Right atrium auricular region (tissue), 2 donors: ENCODE data around the gene C19orf67. TPM values are rescaled to one million over a fixed set of nuclear protein-coding genes. Genes with fewer than 3 reads are reported as not detected.

Source experiments
- DNase-seq: peaks from one replicate; pipeline ENCODE4 v3.0.0-alpha.2; 2019; ENCODE audit warnings: low spot score
- H3K27ac ChIP-seq, 2 donors: fragments of 200-600 bp; sonication (generic); 1 replicate in 1 of 2; 2 replicates in 1 of 2; pipeline ENCODE4 v1.5.1; 2016 to 2019
- H3K27me3 ChIP-seq, 2 donors: fragments of 200-600 bp; sonication (generic); one replicate each; pipeline versions ENCODE4 v1.5.1 to v1.6.0; 2017 to 2019
- H3K36me3 ChIP-seq: fragments of 200-600 bp; sonication (generic); one replicate; pipeline ENCODE4 v1.5.1; 2016
- H3K4me1 ChIP-seq, 2 donors: fragments of 200-600 bp; sonication (generic); one replicate each; pipeline versions ENCODE4 v1.5.1 to v1.6.0; 2017 to 2019
- H3K4me3 ChIP-seq, 2 donors: fragments of 200-600 bp; sonication (generic); 1 replicate in 1 of 2; 2 replicates in 1 of 2; pipeline ENCODE4 v1.5.1; 2017 to 2019; ENCODE audit warnings: mild to moderate bottlenecking in 1 of 2, moderate library complexity in 1 of 2
- H3K9me3 ChIP-seq, 2 donors: fragments of 200-600 bp; sonication (generic); one replicate each; pipeline ENCODE4 v1.5.1; 2019
- CTCF ChIP-seq, 2 donors: fragments of 200-600 bp; sonication (generic); IDR thresholded peaks; one replicate each; pipeline ENCODE4 v1.5.1; 2019; ENCODE audit warnings: antibody characterized with exemption in 2 of 2
- total RNA-seq, 2 donors: library from RNA; depleted of rRNA; stranded (reverse); fragments of >200 nt; gene quantifications; one replicate each; pipeline ENCODE4 v1.1.0, GENCODE V29; 2016

Gene C19orf67
- total RNA-seq, 2 donors from 2014 or later = not detected

- no peaks in the 10 kb centered on the region for H3K9me3 ChIP-seq
- peak overlapping the region in 1 of 2 donors; percentile 35 for H3K4me3 ChIP-seq
- peak overlapping the region; percentile 92 to 96 for H3K27ac ChIP-seq
- no peak for DNase-seq
- TF ChIP-seq CTCF (IDR thresholded peaks at IDR 0.05) = no peak
- peaks cover 4% of the 10 kb centered on the region for H3K36me3 ChIP-seq
- peaks cover 0 to 74% of the 10 kb centered on the region in 2 donors for H3K4me1 ChIP-seq
- no peaks in the 10 kb centered on the region for H3K27me3 ChIP-seq
These were observed 28.3 kb upstream of the C19orf67 start for GRCh38 chr19:14113762-14114414.

GRCh38 chr19:14112809-14113385 lies 27.3 kb upstream of the C19orf67 start:
- H3K36me3 ChIP-seq = peaks cover 4% of the 10 kb centered on the region
- H3K9me3 ChIP-seq = no peaks in the 10 kb centered on the region
- H3K27ac ChIP-seq = peak overlapping the region; percentile 92 to 96
- H3K4me1 ChIP-seq = peaks cover 0 to 73% of the 10 kb centered on the region in 2 donors
- DNase-seq = peak; percentile 64
- no peak for TF ChIP-seq CTCF (IDR thresholded peaks at IDR 0.05)
- H3K27me3 ChIP-seq = no peaks in the 10 kb centered on the region
- peak overlapping the region; percentile 15 to 35 for H3K4me3 ChIP-seq

GRCh38 chr19:14112051-14112808 lies 26.6 kb upstream of the C19orf67 start:
- H3K27ac ChIP-seq = peak overlapping the region; percentile 92 to 96
- no peaks in the 10 kb centered on the region for H3K27me3 ChIP-seq
- no peak for TF ChIP-seq CTCF (IDR thresholded peaks at IDR 0.05)
- no peaks in the 10 kb centered on the region for H3K9me3 ChIP-seq
- H3K4me1 ChIP-seq = peaks cover 0 to 80% of the 10 kb centered on the region in 2 donors
- H3K36me3 ChIP-seq = peaks cover 4% of the 10 kb centered on the region
- DNase-seq = peak; percentile 67
- H3K4me3 ChIP-seq = peak overlapping the region; percentile 15 to 35

GRCh38 chr19:14111486-14111885 lies 25.9 kb upstream of the C19orf67 start:
- H3K9me3 ChIP-seq = no peaks in the 10 kb centered on the region
- H3K4me3 ChIP-seq = no peak overlapping the region
- H3K27me3 ChIP-seq = no peaks in the 10 kb centered on the region
- TF ChIP-seq CTCF (IDR thresholded peaks at IDR 0.05) = no peak
- H3K27ac ChIP-seq = peak overlapping the region; percentile 92 to 96
- DNase-seq = no peak
- peaks cover 4% of the 10 kb centered on the region for H3K36me3 ChIP-seq
- peaks cover 0 to 79% of the 10 kb centered on the region in 2 donors for H3K4me1 ChIP-seq

- Histone ChIP-seq H3K27me3 (no peaks in the 10 kb centered on the region), H3K36me3 (peaks cover 12% of the 10 kb centered on the region), H3K4me1 (peaks cover 0 to 71% of the 10 kb centered on the region in 2 donors), H3K4me3 (no peak overlapping the region), H3K9me3 (no peaks in the 10 kb centered on the region), H3K27ac (peak overlapping the region; percentile 62 to 91)
- TF ChIP-seq CTCF (IDR thresholded peaks at IDR 0.05) = no peak
- no peak for DNase-seq
These were observed 25.1 kb upstream of the C19orf67 start for GRCh38 chr19:14110650-14111049.
